HAP-1 (cell line): ENCODE measurements around the gene CPB1.
A peak's percentile ranks its signal among the peaks of the same experiment; 100 is the strongest.

Experiments
- DNase-seq, 2 experiments: peaks; one replicate each; pipeline ENCODE4 v3.0.0-alpha.2; 2016 to 2020; ENCODE audit warnings: low spot score in 2 of 2
- H3K27me3 ChIP-seq: fragments of 250-450 bp; sonication (Bioruptor Pico); 2 replicates; pipeline ENCODE4 v1.5.1; 2020; ENCODE audit warnings: low read depth, mild to moderate bottlenecking, moderate library complexity
- H3K36me3 ChIP-seq: fragments of 250-450 bp; sonication (Bioruptor Pico); replicated peaks from 2 replicates; pipeline ENCODE4 v1.5.1; 2020; ENCODE audit warnings: mild to moderate bottlenecking
- H3K4me1 ChIP-seq: fragments of 250-450 bp; sonication (Bioruptor Pico); 2 replicates; pipeline ENCODE4 v1.5.1; 2020; ENCODE audit warnings: mild to moderate bottlenecking
- H3K4me3 ChIP-seq: fragments of 250-450 bp; sonication (Bioruptor Pico); 2 replicates; pipeline ENCODE4 v1.5.1; 2020; ENCODE audit warnings: mild to moderate bottlenecking, moderate library complexity
- H3K9me3 ChIP-seq: fragments of 250-450 bp; sonication (Bioruptor Pico); 2 replicates; pipeline ENCODE4 v1.5.1; 2020; ENCODE audit warnings: mild to moderate bottlenecking, moderate library complexity
- in situ Hi-C: fragments of 300-500 bp; cut with MboI; formaldehyde crosslinking; loops from 3 replicates; pipeline ENCODE4 v1.14.3; 2020; ENCODE audit warnings: low sequenced_read_pairs, inconsistent platforms, mixed read lengths

CPB1 gene

GRCh38 chr3:148848410-148848809, 20.8 kb downstream of the CPB1 start:
- no peak overlapping the region for H3K4me3 ChIP-seq
- no peaks in the 10 kb centered on the region for H3K9me3 ChIP-seq
- no peak for DNase-seq
- in situ Hi-C loops: no loop called here
- H3K27me3 ChIP-seq: no peaks in the 10 kb centered on the region
- no peaks in the 10 kb centered on the region for H3K4me1 ChIP-seq
- no peaks in the 10 kb centered on the region for H3K36me3 ChIP-seq

GRCh38 chr3:148852271-148852992, 24.8 kb downstream of the CPB1 start:
- in situ Hi-C loops: no loop called here
- Histone ChIP-seq H3K4me1 (no peaks in the 10 kb centered on the region), H3K36me3 (no peaks in the 10 kb centered on the region), H3K4me3 (no peak overlapping the region), H3K27me3 (no peaks in the 10 kb centered on the region), H3K9me3 (no peaks in the 10 kb centered on the region)
- DNase-seq: no peak

- DNase-seq: no peak
- H3K36me3 ChIP-seq: no peaks in the 10 kb centered on the region
- in situ Hi-C loops: no loop called here
- no peaks in the 10 kb centered on the region for H3K9me3 ChIP-seq
- H3K4me1 ChIP-seq: no peaks in the 10 kb centered on the region
- no peaks in the 10 kb centered on the region for H3K27me3 ChIP-seq
- H3K4me3 ChIP-seq: no peak overlapping the region
These were observed 25.5 kb downstream of the CPB1 start for GRCh38 chr3:148853076-148853475.

GRCh38 chr3:148854061-148854460, 26.4 kb downstream of the CPB1 start:
- H3K36me3 ChIP-seq: no peaks in the 10 kb centered on the region
- in situ Hi-C loops: no loop called here
- H3K27me3 ChIP-seq: no peaks in the 10 kb centered on the region
- no peak overlapping the region for H3K4me3 ChIP-seq
- no peak for DNase-seq
- no peaks in the 10 kb centered on the region for H3K4me1 ChIP-seq
- no peaks in the 10 kb centered on the region for H3K9me3 ChIP-seq

GRCh38 chr3:148856384-148856783, 28.8 kb downstream of the CPB1 start:
- in situ Hi-C loops: no loop called here
- no peak overlapping the region for H3K4me3 ChIP-seq
- DNase-seq: no peak
- H3K36me3 ChIP-seq: no peaks in the 10 kb centered on the region
- no peaks in the 10 kb centered on the region for H3K4me1 ChIP-seq
- no peaks in the 10 kb centered on the region for H3K9me3 ChIP-seq
- H3K27me3 ChIP-seq: no peaks in the 10 kb centered on the region

- H3K4me1 ChIP-seq: no peaks in the 10 kb centered on the region
- H3K4me3 ChIP-seq: no peak overlapping the region
- H3K9me3 ChIP-seq: no peaks in the 10 kb centered on the region
- no peaks in the 10 kb centered on the region; the same call in 1 of the 2 replicates for H3K27me3 ChIP-seq
- DNase-seq: no peak
- H3K36me3 ChIP-seq: no peaks in the 10 kb centered on the region
- in situ Hi-C loops: no loop called here
These were observed 29.7 kb downstream of the CPB1 start for GRCh38 chr3:148857316-148857715.

- peak in 1 of 2 experiments; percentile 36 for DNase-seq
- Histone ChIP-seq H3K4me3 (no peak overlapping the region), H3K4me1 (no peaks in the 10 kb centered on the region), H3K9me3 (no peaks in the 10 kb centered on the region), H3K27me3 (peaks cover 3% of the 10 kb centered on the region; the same call in 1 of the 2 replicates), H3K36me3 (no peaks in the 10 kb centered on the region)
- in situ Hi-C loops: no loop called here
These were observed 33.8 kb downstream of the CPB1 start for GRCh38 chr3:148861277-148861869.

GRCh38 chr3:148863297-148863696, 35.7 kb downstream of the CPB1 start:
- in situ Hi-C loops: no loop called here
- peaks cover 3% of the 10 kb centered on the region; the same call in 1 of the 2 replicates for H3K27me3 ChIP-seq
- no peak overlapping the region for H3K4me3 ChIP-seq
- H3K36me3 ChIP-seq: no peaks in the 10 kb centered on the region
- H3K4me1 ChIP-seq: no peaks in the 10 kb centered on the region
- H3K9me3 ChIP-seq: no peaks in the 10 kb centered on the region
- DNase-seq: no peak

- DNase-seq: no peak
These were observed 36.2 kb downstream of the CPB1 start for GRCh38 chr3:148863814-148864213.

GRCh38 chr3:148865049-148865448, 37.4 kb downstream of the CPB1 start, which contains the start of gene CPA3:
TSS of gene CPA3 (plus strand) at chr3:148865296. CDS start at chr3:148865308, 12 bp downstream.
- Histone ChIP-seq H3K4me1 (no peaks in the 10 kb centered on the region), H3K36me3 (no peaks in the 10 kb centered on the region), H3K4me3 (no peak within 1 kb of the TSS), H3K27me3 (peaks cover 5% of the 10 kb centered on the region; the same call in 1 of the 2 replicates), H3K9me3 (no peaks in the 10 kb centered on the region)
- DNase-seq: no peak
- in situ Hi-C loops: no loop called here

More at GRCh38 chr3:148863814-148864213, 36.2 kb downstream of the CPB1 start:
- H3K27me3 ChIP-seq: peaks cover 3% of the 10 kb centered on the region; the same call in 1 of the 2 replicates
- H3K4me1 ChIP-seq: no peaks in the 10 kb centered on the region
- no peaks in the 10 kb centered on the region for H3K36me3 ChIP-seq
- in situ Hi-C loops: no loop called here
- H3K9me3 ChIP-seq: no peaks in the 10 kb centered on the region
- no peak overlapping the region for H3K4me3 ChIP-seq

GRCh38 chr3:148866261-148866660, 38.6 kb downstream of the CPB1 start:
- Histone ChIP-seq H3K4me1 (no peaks in the 10 kb centered on the region), H3K36me3 (no peaks in the 10 kb centered on the region), H3K4me3 (no peak overlapping the region), H3K9me3 (no peaks in the 10 kb centered on the region), H3K27me3 (peaks cover 5% of the 10 kb centered on the region; the same call in 1 of the 2 replicates)
- in situ Hi-C loops: no loop called here
- DNase-seq: no peak

GRCh38 chr3:148873270-148873927, 45.8 kb downstream of the CPB1 start:
- Histone ChIP-seq H3K9me3 (no peaks in the 10 kb centered on the region), H3K36me3 (no peaks in the 10 kb centered on the region), H3K27me3 (peaks cover 7% of the 10 kb centered on the region), H3K4me3 (no peak overlapping the region), H3K4me1 (no peaks in the 10 kb centered on the region)
- in situ Hi-C loops: no loop called here
- DNase-seq: no peak

GRCh38 chr3:148873977-148874376, 46.4 kb downstream of the CPB1 start:
- DNase-seq: no peak
- H3K4me1 ChIP-seq: no peaks in the 10 kb centered on the region
- no peaks in the 10 kb centered on the region for H3K36me3 ChIP-seq
- peaks cover 6% of the 10 kb centered on the region for H3K27me3 ChIP-seq
- H3K9me3 ChIP-seq: no peaks in the 10 kb centered on the region
- no peak overlapping the region for H3K4me3 ChIP-seq
- in situ Hi-C loops: no loop called here

- Histone ChIP-seq H3K27me3 (peaks cover 5% of the 10 kb centered on the region), H3K4me3 (no peak overlapping the region), H3K36me3 (no peaks in the 10 kb centered on the region), H3K4me1 (no peaks in the 10 kb centered on the region), H3K9me3 (no peaks in the 10 kb centered on the region)
- in situ Hi-C loops: no loop called here
- DNase-seq: no peak
These were observed 50.5 kb downstream of the CPB1 start for GRCh38 chr3:148878095-148878494.
